IMR-90 (cell line): ENCODE data around the gene KAZN. TPM values are rescaled to one million over a fixed set of nuclear protein-coding genes. Genes with fewer than 3 reads are reported as not detected.

Experiments used
- ATAC-seq: fragments of 200-7000 bp; cut with Tn5 transposase; 2 replicates; pipeline ENCODE4 v1.9.1; 2020; ENCODE audit warnings: low read depth, mild to moderate bottlenecking, moderate library complexity
- BruUV-seq: library from RNA; stranded (reverse); fragments of 400-500 nt; replicated peaks from 2 replicates; lab custom pipeline; 2021; lab: Mats Ljungman, UMichigan
- CTCF ChIA-PET: fragments of 300-600 bp; formaldehyde crosslinking; extraction: SDS; loops from one replicate; lab custom pipeline; 2021; ENCODE audit warnings: antibody characterized with exemption; lab: Yijun Ruan, JAX
- POLR2A ChIA-PET: fragments of 300-600 bp; sonication (Branson Sonifier 250); formaldehyde crosslinking; loops from one replicate; lab custom pipeline; 2022; ENCODE audit warnings: antibody characterized with exemption; ENCODE audit not compliant: unreplicated experiment; lab: Charles Lee
- DNase-seq: peaks from one replicate; pipeline ENCODE4 v3.0.0; 2013
- H2AFZ ChIP-seq: replicated peaks from 2 replicates; pipeline ENCODE3; 2013; ENCODE audit warnings: low read length, mild to moderate bottlenecking; ENCODE audit not compliant: poor library complexity
- H2AK5ac ChIP-seq: 2 replicates; pipeline ENCODE4 v1.6.1; 2013; ENCODE audit warnings: low read depth, low read length, inconsistent platforms
- H2AK9ac ChIP-seq: replicated peaks from 2 replicates; pipeline ENCODE3; 2013; ENCODE audit warnings: mild to moderate bottlenecking, low read depth, low read length, moderate library complexity; ENCODE audit not compliant: poor library complexity
- H2BK120ac ChIP-seq: 2 replicates; pipeline ENCODE4 v1.6.1; 2013; ENCODE audit warnings: low read depth, low read length, inconsistent platforms
- H2BK15ac ChIP-seq: 3 replicates; pipeline ENCODE4 v1.6.1; 2013; ENCODE audit warnings: low read depth, low read length, inconsistent platforms
- H2BK20ac ChIP-seq: 2 replicates; pipeline ENCODE4 v1.6.1; 2013; ENCODE audit warnings: low read depth, mild to moderate bottlenecking, inconsistent platforms, low read length, moderate library complexity
- H2BK5ac ChIP-seq: 2 replicates; pipeline ENCODE4 v1.6.1; 2013; ENCODE audit warnings: mild to moderate bottlenecking, low read depth, low read length, inconsistent platforms; ENCODE audit not compliant: poor library complexity, severe bottlenecking
- H3K14ac ChIP-seq: replicated peaks from 2 replicates; pipeline ENCODE4 v1.6.1; 2013; ENCODE audit warnings: low read depth, low read length, inconsistent platforms
- H3K18ac ChIP-seq: 2 replicates; pipeline ENCODE4 v1.6.1; 2013; ENCODE audit warnings: low read depth, low read length, control low read depth
- H3K23ac ChIP-seq: 2 replicates; pipeline ENCODE4 v1.6.1; 2013; ENCODE audit warnings: low read depth, low read length, inconsistent platforms
- H3K27ac ChIP-seq: 2 replicates; pipeline ENCODE4 v1.5.1; 2013; ENCODE audit warnings: mild to moderate bottlenecking, control low read depth, low read length; ENCODE audit not compliant: insufficient read depth
- H3K27me3 ChIP-seq: 2 replicates; pipeline ENCODE4 v1.6.1; 2013; ENCODE audit warnings: low read length; ENCODE audit not compliant: control insufficient read depth, insufficient read depth
- H3K36me3 ChIP-seq: 2 replicates; pipeline ENCODE4 v1.6.1; 2013; ENCODE audit warnings: low read length, mixed read lengths; ENCODE audit not compliant: control insufficient read depth, insufficient read depth
- H3K4ac ChIP-seq: 2 replicates; pipeline ENCODE4 v1.6.1; 2013; ENCODE audit warnings: low read depth, low read length, inconsistent platforms
- H3K4me1 ChIP-seq: 2 replicates; pipeline ENCODE4 v1.6.1; 2013; ENCODE audit warnings: low read length, mixed read lengths; ENCODE audit not compliant: control insufficient read depth, insufficient read depth
- H3K4me2 ChIP-seq: 2 replicates; pipeline ENCODE4 v1.6.1; 2013; ENCODE audit warnings: low read depth, mild to moderate bottlenecking, control low read depth, low read length, moderate library complexity
- H3K4me3 ChIP-seq: 2 replicates; pipeline ENCODE4 v1.5.1; 2013; ENCODE audit warnings: low read depth, mild to moderate bottlenecking, control low read depth, low read length, moderate library complexity; ENCODE audit not compliant: insufficient read depth
- H3K56ac ChIP-seq: 2 replicates; pipeline ENCODE4 v1.6.1; 2013; ENCODE audit warnings: low read length, inconsistent platforms; ENCODE audit not compliant: insufficient read depth; ENCODE audit errors: extremely low read depth
- H3K79me1 ChIP-seq, 2 experiments: 2 replicates each; pipeline ENCODE4 v1.6.1; 2013; ENCODE audit warnings: low read length in 2 of 2, inconsistent platforms in 1 of 2, low read depth in 1 of 2
- H3K9ac ChIP-seq: 2 replicates; pipeline ENCODE4 v1.6.1; 2013; ENCODE audit warnings: low read depth, low read length, control low read depth
- H3K9me1 ChIP-seq: 2 replicates; pipeline ENCODE4 v1.6.1; 2013; ENCODE audit warnings: low read length, inconsistent platforms; ENCODE audit not compliant: insufficient read depth
- H3K9me3 ChIP-seq: 2 replicates; pipeline ENCODE4 v1.6.1; 2013; ENCODE audit warnings: low read length; ENCODE audit not compliant: control insufficient read depth, insufficient read depth
- H4K20me1 ChIP-seq: 2 replicates; pipeline ENCODE4 v1.6.1; 2013; ENCODE audit warnings: low read length, inconsistent platforms; ENCODE audit not compliant: insufficient read depth
- H4K5ac ChIP-seq: 2 replicates; pipeline ENCODE4 v1.6.1; 2013; ENCODE audit warnings: mild to moderate bottlenecking, low read depth, low read length, control low read depth
- H4K8ac ChIP-seq, 2 experiments: 2 replicates each; pipeline ENCODE4 v1.6.1; 2013; ENCODE audit warnings: low read depth in 2 of 2, low read length in 2 of 2, control low read depth in 1 of 2, inconsistent platforms in 1 of 2
- H4K91ac ChIP-seq: 2 replicates; pipeline ENCODE4 v1.6.1; 2013; ENCODE audit warnings: low read depth, low read length, inconsistent platforms; ENCODE audit not compliant: insufficient read depth
- BHLHE40 ChIP-seq: fragments of 150-350 bp; IDR thresholded peaks from 2 replicates; pipeline ENCODE4 v1.6.1; 2016; ENCODE audit warnings: mild to moderate bottlenecking, low read depth, low read length
- CEBPB ChIP-seq: IDR thresholded peaks from 2 replicates; pipeline ENCODE4 v1.6.1; 2012; ENCODE audit warnings: low read depth, low read length, improper control_type of control experiment
- CHD1 ChIP-seq: IDR thresholded peaks from 2 replicates; pipeline ENCODE4 v1.6.1; 2012; ENCODE audit warnings: low read depth, low read length, improper control_type of control experiment
- CTCF ChIP-seq: conservative IDR thresholded peaks from 2 replicates; pipeline ENCODE4 v1.5.1; 2012; ENCODE audit warnings: mild to moderate bottlenecking, low read depth, low read length, improper control_type of control experiment
- ELK1 ChIP-seq: fragments of 150-350 bp; IDR thresholded peaks from 2 replicates; pipeline ENCODE4 v1.6.1; 2016; ENCODE audit warnings: low read depth, mild to moderate bottlenecking, low read length, moderate library complexity, borderline replicate concordance
- FOS ChIP-seq: fragments of 150-350 bp; IDR thresholded peaks from 2 replicates; pipeline ENCODE4 v1.6.1; 2016; ENCODE audit warnings: low read depth, low read length
- MAFK ChIP-seq: IDR thresholded peaks from 2 replicates; pipeline ENCODE4 v1.6.1; 2012; ENCODE audit warnings: low read depth, low read length, improper control_type of control experiment
- MXI1 ChIP-seq: IDR thresholded peaks from 2 replicates; pipeline ENCODE4 v1.6.1; 2012; ENCODE audit warnings: low read depth, mild to moderate bottlenecking, low read length, moderate library complexity, borderline replicate concordance
- RAD21 ChIP-seq: IDR thresholded peaks from 2 replicates; pipeline ENCODE4 v1.6.1; 2012; ENCODE audit warnings: low read length, improper control_type of control experiment
- RCOR1 ChIP-seq: IDR thresholded peaks from 2 replicates; pipeline ENCODE4 v1.6.1; 2012; ENCODE audit warnings: mild to moderate bottlenecking, low read length, improper control_type of control experiment; ENCODE audit not compliant: insufficient replicate concordance
- RFX5 ChIP-seq: IDR thresholded peaks from 2 replicates; pipeline ENCODE4 v1.8.0; 2012; ENCODE audit warnings: low read depth, mild to moderate bottlenecking, low read length, moderate library complexity
- SMC3 ChIP-seq: fragments of 150-350 bp; IDR thresholded peaks from 2 replicates; pipeline ENCODE4 v1.6.1; 2016; ENCODE audit warnings: low read depth, mild to moderate bottlenecking, antibody characterized with exemption, low read length, moderate library complexity
- WGBS, 2 experiments: methylation state at CpG; one replicate each; pipeline versions ENCODE4 v1.1.5 to v1.1.7; 2013; ENCODE audit warnings: missing lambda C conversion rate in 2 of 2; ENCODE audit not compliant: insufficient read length in 1 of 2; ENCODE audit errors: extremely low coverage in 2 of 2; 5-methylcytosine and 5-hydroxymethylcytosine counted together
- dilution Hi-C: fragments of 300-500 bp; cut with HindIII; formaldehyde crosslinking; loops from one replicate; pipeline ENCODE4 v1.14.3; 2018; ENCODE audit warnings: low sequenced_read_pairs; ENCODE audit not compliant: unreplicated experiment
- in situ Hi-C: fragments of 300-500 bp; cut with MboI; formaldehyde crosslinking; loops from 3 replicates; pipeline ENCODE4 v1.14.3; 2019; ENCODE audit warnings: low sequenced_read_pairs, inconsistent platforms, mixed read lengths
- intact Hi-C: fragments of 100-400 bp; cut with micrococcal nuclease; formaldehyde crosslinking; loops from 2 replicates; pipeline ENCODE4 v1.10.0; 2022
- polyA plus RNA-seq, 3 experiments: library from polyadenylated mRNA; depleted of rRNA; stranded (reverse); fragments of >200 nt; gene quantifications; 2 replicates each; pipeline ENCODE4 v1.2.3, GENCODE V29; 2012; ENCODE audit warnings: low replicate concordance in 1 of 3
- total RNA-seq: library from RNA; depleted of rRNA; stranded (reverse); fragments of >200 nt; gene quantifications from 2 replicates; pipeline ENCODE4 v1.2.3, GENCODE V29; 2012

Gene KAZN
- total and polyA plus RNA-seq, 2 of the 4 experiments (the other 2 are of a cell fraction): 5.2 to 10.5 TPM

- BruUV-seq: no TSS peak
- Histone ChIP-seq H4K8ac (no peak overlapping the region), H2BK15ac (no peak overlapping the region), H3K79me1 (no peaks in the 10 kb centered on the region), H3K9ac (no peak overlapping the region), H4K5ac (no peak overlapping the region), H3K4me3 (no peak overlapping the region), H2AK9ac (no peak overlapping the region), H2BK20ac (no peak overlapping the region), H3K14ac (no peak overlapping the region), H2BK5ac (no peak overlapping the region), H3K4ac (no peak overlapping the region), H3K4me2 (no peak overlapping the region), H2AK5ac (no peak overlapping the region), H3K18ac (no peak overlapping the region), H3K9me3 (no peaks in the 10 kb centered on the region), H3K56ac (no peak overlapping the region), H3K23ac (no peak overlapping the region), H4K91ac (no peak overlapping the region), H3K27me3 (peaks cover 5% of the 10 kb centered on the region), H3K36me3 (no peaks in the 10 kb centered on the region), H2BK120ac (no peak overlapping the region), H3K9me1 (no peaks in the 10 kb centered on the region), H3K4me1 (no peaks in the 10 kb centered on the region), H2AFZ (no peak overlapping the region), H3K27ac (no peak overlapping the region), H4K20me1 (no peaks in the 10 kb centered on the region)
- no peak for TF ChIP-seq MAFK
- no peak for TF ChIP-seq FOS
- TF ChIP-seq RAD21: no peak
- TF ChIP-seq CTCF: no peak
- TF ChIP-seq SMC3: no peak
- TF ChIP-seq RCOR1: no peak
- no peak for TF ChIP-seq CHD1
- TF ChIP-seq BHLHE40: no peak
- no peak for TF ChIP-seq ELK1
- TF ChIP-seq MXI1: no peak
- TF ChIP-seq RFX5: no peak
- no peak for TF ChIP-seq CEBPB
- dilution Hi-C loops (no loop called here), intact Hi-C loops (no loop called here), in situ Hi-C loops (no loop called here)
- WGBS, 2 experiments: 66% methylated on average over 6 of the region's 10 CpGs; no CpG with 5 or more reads in 1 of the 2 experiments
- ATAC-seq (no peak), DNase-seq (no peak)
- CTCF ChIA-PET: interaction anchor here (1.0 kb wide), 1 partner anchor 8 kb away, joined by 4 read pairs; no protein-coding TSS in a partner anchor
- POLR2A ChIA-PET: no interaction called here
These were observed 189.1 kb downstream of the KAZN start for GRCh38 chr1:14787604-14788003.
